Adrenal gland (tissue), 12 donors: ENCODE data around the gene GPC5. TPM values are rescaled to one million over a fixed set of nuclear protein-coding genes. Genes with fewer than 3 reads are reported as not detected.

ENCODE experiments used
- DNase-seq, 7 donors: peaks; one replicate each; pipeline ENCODE4 v3.0.0-alpha.2; 2019 to 2020
- H3K27ac ChIP-seq, 5 donors: fragments of 200-600 bp; sonication (generic) in 4 of 5; 1 replicate in 3 of 5; 2 replicates in 2 of 5; pipeline versions ENCODE4 v1.5.1 to v1.8.0; 2016 to 2020; ENCODE audit warnings: mild to moderate bottlenecking in 1 of 5
- H3K27me3 ChIP-seq: fragments of 200-600 bp; 2 replicates; pipeline ENCODE4 v1.8.0; 2021
- H3K36me3 ChIP-seq, 2 donors: fragments of 200-600 bp; replicated peaks in 1 of 2; 1 replicate in 1 of 2; 2 replicates in 1 of 2; pipeline versions ENCODE4 v1.5.1 to v1.8.0; 2018 to 2022
- H3K4me1 ChIP-seq, 2 donors: fragments of 200-600 bp; replicated peaks in 1 of 2; 1 replicate in 1 of 2; 2 replicates in 1 of 2; pipeline versions ENCODE4 v1.5.1 to v1.8.0; 2018 to 2021
- H3K4me3 ChIP-seq, 4 donors: fragments of 200-600 bp; sonication (generic) in 3 of 4; one replicate each; pipeline ENCODE4 v1.5.1; 2016 to 2018
- H3K9me3 ChIP-seq, 3 donors: fragments of 200-600 bp; sonication (generic) in 1 of 3; replicated peaks in 1 of 3; 1 replicate in 2 of 3; 2 replicates in 1 of 3; pipeline versions ENCODE4 v1.5.1 to v1.8.0; 2016 to 2021
- CTCF ChIP-seq, 6 experiments: fragments of 450-650 bp in 4 of 6; fragments of 200-600 bp in 2 of 6; sonication (generic) in 1 of 6; IDR thresholded peaks; 1 replicate in 5 of 6; 2 replicates in 1 of 6; pipeline versions ENCODE4 v1.5.1 to v1.8.0; 2016 to 2021; ENCODE audit warnings: antibody characterized with exemption in 6 of 6, mild to moderate bottlenecking in 2 of 6, moderate library complexity in 1 of 6
- POLR2A ChIP-seq, 2 donors: fragments of 450-650 bp; IDR thresholded peaks; one replicate each; pipeline ENCODE4 v1.6.1; 2017; ENCODE audit warnings: antibody characterized with exemption in 2 of 2, mild to moderate bottlenecking in 2 of 2, moderate library complexity in 1 of 2
- WGBS, 4 donors: extraction: QIAGEN DNeasy Blood & Tissue Kit in 2 of 4; methylation state at CpG; one replicate each; pipeline versions ENCODE4 v1.1.5 to v1.1.7; 2013 to 2017; 5-methylcytosine and 5-hydroxymethylcytosine counted together
- intact Hi-C, 2 donors: fragments of 100-400 bp; cut with DNase I; formaldehyde crosslinking; loops; one replicate each; pipeline versions ENCODE4 v1.14.1 to v1.15.0; 2022 to 2023
- polyA plus RNA-seq, 3 donors: library from polyadenylated mRNA; stranded (reverse); fragments of 200-250 nt in 2 of 3; fragments of 350-450 nt in 1 of 3; fragmentation: Illumina TruSeq in 1 of 3; extraction: RNeasy Lipid Tissue Mini Kit (QIAGEN cat#74804) in 1 of 3; gene quantifications; one replicate each; pipeline ENCODE4 v1.2.3, GENCODE V29; 2013 to 2014
- total RNA-seq, 9 donors: library from RNA; depleted of rRNA in 4 of 9; stranded (reverse); fragments of >200 nt in 4 of 9; fragments of 120-200 nt in 1 of 9; fragmentation: NEBNext Ultra II Directional in 1 of 9; extraction: Animal tissue kit (Norgen Biotek cat#: 25700) in 1 of 9; gene quantifications; one replicate each; pipeline versions ENCODE4 v1.1.0 to v1.2.4, GENCODE V29; 2013 to 2023
- donor health status: healthy with polysubstance abuse.
- donor health status: Bipolar disorder and iron deficiency.
- donor health status: DM: yes; HTN: yes; CAD: no.
- donor health status: DM: no; HTN: no; CAD: no.
- donor health status: DM: no; HTN: no; CAD: no.
- donor health status: DM: yes; HTN: yes; CAD: no.

The GPC5 gene
- total and polyA plus RNA-seq, 12 donors = 0.24 to 7.7 (median 2.1) TPM; not detected in 4

DNA sequence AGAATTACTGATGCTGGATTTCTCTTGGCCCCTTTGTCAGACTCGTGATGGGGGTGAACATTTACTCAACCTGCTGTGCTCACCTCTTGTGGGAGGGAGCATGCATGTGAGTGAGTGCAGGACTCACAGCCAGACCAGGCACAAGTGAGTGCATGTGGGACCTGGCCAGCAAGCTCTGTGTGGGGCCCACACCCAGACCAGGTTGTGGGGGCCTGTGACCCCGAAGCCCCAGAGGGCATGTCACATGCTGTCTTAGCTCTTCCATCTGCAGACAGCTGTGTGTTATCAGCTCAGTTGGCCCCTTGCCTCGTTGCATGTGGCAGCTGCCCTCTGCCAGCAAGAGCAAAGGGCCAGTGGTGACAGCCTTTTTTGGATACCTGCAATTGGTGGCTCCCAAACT lies 614.4 kb downstream of the GPC5 start:
- WGBS, 4 donors = 69 to 79% (median 70%) methylated on average over 2 to 3 of the region's 3 CpGs
- H3K27me3 ChIP-seq = no peaks in the 10 kb centered on the region
- no peaks in the 10 kb centered on the region for H3K36me3 ChIP-seq
- intact Hi-C loops = no loop called here
- TF ChIP-seq CTCF (IDR thresholded peaks at IDR 0.05) (no peak), POLR2A (IDR thresholded peaks at IDR 0.05) (no peak)
- no peaks in the 10 kb centered on the region for H3K4me1 ChIP-seq
- no peak overlapping the region for H3K27ac ChIP-seq
- H3K9me3 ChIP-seq = no peaks in the 10 kb centered on the region
- no peak for DNase-seq
- H3K4me3 ChIP-seq = no peak overlapping the region

GRCh38 chr13:92017737-92018136 lies 619.3 kb downstream of the GPC5 start:
- Histone ChIP-seq H3K27ac (no peak overlapping the region), H3K9me3 (no peaks in the 10 kb centered on the region), H3K36me3 (no peaks in the 10 kb centered on the region), H3K4me1 (no peaks in the 10 kb centered on the region), H3K27me3 (no peaks in the 10 kb centered on the region), H3K4me3 (no peak overlapping the region)
- TF ChIP-seq POLR2A (IDR thresholded peaks at IDR 0.05) (no peak), CTCF (IDR thresholded peaks at IDR 0.05) (no peak)
- DNase-seq = no peak
- 79 to 86% (median 83%) methylated on average over 13 of the region's 13 CpGs for WGBS, 4 donors
- intact Hi-C loops = no loop called here

DNA sequence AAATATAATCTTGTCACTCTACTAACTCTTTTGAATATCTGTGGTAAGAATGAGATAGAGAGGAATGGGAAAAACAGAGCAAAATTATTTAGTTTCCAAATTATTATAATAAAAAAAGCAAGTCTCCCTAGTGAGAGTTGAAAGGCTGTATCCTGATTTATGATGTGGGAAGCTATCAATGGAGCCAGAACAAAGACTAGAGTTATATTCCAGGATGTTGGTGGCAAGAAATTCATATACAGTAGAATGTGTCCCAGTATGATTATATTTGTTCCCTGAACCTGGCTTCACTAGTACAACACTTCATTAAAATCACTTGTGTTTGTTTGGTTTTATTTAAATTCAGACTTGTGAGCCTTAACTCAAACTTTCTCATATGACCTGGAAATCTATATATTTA lies 630.3 kb downstream of the GPC5 start:
- H3K9me3 ChIP-seq = no peaks in the 10 kb centered on the region
- intact Hi-C loops = no loop called here
- H3K4me1 ChIP-seq = no peaks in the 10 kb centered on the region
- H3K27me3 ChIP-seq = no peaks in the 10 kb centered on the region
- no peak overlapping the region for H3K4me3 ChIP-seq
- DNase-seq = no peak
- no peak for TF ChIP-seq POLR2A (IDR thresholded peaks at IDR 0.05)
- no peak overlapping the region for H3K27ac ChIP-seq
- H3K36me3 ChIP-seq = no peaks in the 10 kb centered on the region

GRCh38 chr13:92029641-92030040 lies 631.2 kb downstream of the GPC5 start:
- no peak for TF ChIP-seq POLR2A (IDR thresholded peaks at IDR 0.05)
- TF ChIP-seq CTCF (IDR thresholded peaks at IDR 0.05) = no peak
- 83 to 92% (median 87%) methylated on average over 4 of the region's 4 CpGs for WGBS, 4 donors

GRCh38 chr13:92038905-92039304 lies 640.5 kb downstream of the GPC5 start:
- WGBS, 4 donors = 65 to 82% (median 70%) methylated on average over 2 of the region's 2 CpGs
- intact Hi-C loops = no loop called here
- no peak overlapping the region for H3K4me3 ChIP-seq
- no peak for TF ChIP-seq POLR2A (IDR thresholded peaks at IDR 0.05)
- no peak for TF ChIP-seq CTCF (IDR thresholded peaks at IDR 0.05)
- no peaks in the 10 kb centered on the region for H3K4me1 ChIP-seq
- no peak for DNase-seq
- H3K27ac ChIP-seq = no peak overlapping the region
- H3K9me3 ChIP-seq = no peaks in the 10 kb centered on the region
- no peaks in the 10 kb centered on the region for H3K36me3 ChIP-seq
- H3K27me3 ChIP-seq = no peaks in the 10 kb centered on the region

More at GRCh38 chr13:92029641-92030040, 631.2 kb downstream of the GPC5 start:
- intact Hi-C loops = no loop called here
- no peak overlapping the region for H3K27ac ChIP-seq
- H3K27me3 ChIP-seq = no peaks in the 10 kb centered on the region
- no peaks in the 10 kb centered on the region for H3K36me3 ChIP-seq
- DNase-seq = no peak
- no peak overlapping the region for H3K4me3 ChIP-seq
- H3K9me3 ChIP-seq = no peaks in the 10 kb centered on the region
- no peaks in the 10 kb centered on the region for H3K4me1 ChIP-seq
